HL-60 (cell line): Measurements from ENCODE around the gene GJA5.

Experiments
- TF ChIP-seq, protein P1 (sequence below): IDR thresholded peaks from one replicate; pipeline ENCODE4 v1.5.1; 2011; ENCODE audit warnings: low read length, control low read depth, inconsistent platforms; ENCODE audit not compliant: insufficient read depth
- TF ChIP-seq, protein P2 (sequence below): IDR thresholded peaks from 2 replicates; pipeline ENCODE4 v1.6.1; 2012; ENCODE audit warnings: low read depth; ENCODE audit not compliant: insufficient replicate concordance

DNA sequence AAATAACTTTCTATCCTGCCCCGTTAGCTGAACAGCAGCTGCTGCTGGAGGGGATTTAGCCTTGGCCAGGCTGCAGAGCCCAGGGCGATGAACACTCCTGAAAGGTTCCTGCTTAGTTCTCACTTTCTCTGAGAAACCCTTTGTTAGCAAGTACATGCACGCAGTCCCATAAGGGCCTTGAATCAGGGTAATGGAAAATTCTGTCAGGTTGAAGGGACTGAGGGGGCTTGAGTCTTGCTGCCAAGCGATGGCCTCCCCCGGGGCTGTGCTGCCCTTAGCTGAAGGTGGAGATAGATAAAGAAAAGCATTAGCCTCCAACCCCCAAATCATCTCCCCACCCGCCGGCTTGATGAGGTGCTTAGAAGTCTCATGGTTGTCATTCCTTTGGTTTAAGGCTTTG is 7.9 kb downstream of the GJA5 start:
- TF ChIP-seq, protein P1, sequence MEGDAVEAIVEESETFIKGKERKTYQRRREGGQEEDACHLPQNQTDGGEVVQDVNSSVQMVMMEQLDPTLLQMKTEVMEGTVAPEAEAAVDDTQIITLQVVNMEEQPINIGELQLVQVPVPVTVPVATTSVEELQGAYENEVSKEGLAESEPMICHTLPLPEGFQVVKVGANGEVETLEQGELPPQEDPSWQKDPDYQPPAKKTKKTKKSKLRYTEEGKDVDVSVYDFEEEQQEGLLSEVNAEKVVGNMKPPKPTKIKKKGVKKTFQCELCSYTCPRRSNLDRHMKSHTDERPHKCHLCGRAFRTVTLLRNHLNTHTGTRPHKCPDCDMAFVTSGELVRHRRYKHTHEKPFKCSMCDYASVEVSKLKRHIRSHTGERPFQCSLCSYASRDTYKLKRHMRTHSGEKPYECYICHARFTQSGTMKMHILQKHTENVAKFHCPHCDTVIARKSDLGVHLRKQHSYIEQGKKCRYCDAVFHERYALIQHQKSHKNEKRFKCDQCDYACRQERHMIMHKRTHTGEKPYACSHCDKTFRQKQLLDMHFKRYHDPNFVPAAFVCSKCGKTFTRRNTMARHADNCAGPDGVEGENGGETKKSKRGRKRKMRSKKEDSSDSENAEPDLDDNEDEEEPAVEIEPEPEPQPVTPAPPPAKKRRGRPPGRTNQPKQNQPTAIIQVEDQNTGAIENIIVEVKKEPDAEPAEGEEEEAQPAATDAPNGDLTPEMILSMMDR: no peak
- TF ChIP-seq, protein P2, sequence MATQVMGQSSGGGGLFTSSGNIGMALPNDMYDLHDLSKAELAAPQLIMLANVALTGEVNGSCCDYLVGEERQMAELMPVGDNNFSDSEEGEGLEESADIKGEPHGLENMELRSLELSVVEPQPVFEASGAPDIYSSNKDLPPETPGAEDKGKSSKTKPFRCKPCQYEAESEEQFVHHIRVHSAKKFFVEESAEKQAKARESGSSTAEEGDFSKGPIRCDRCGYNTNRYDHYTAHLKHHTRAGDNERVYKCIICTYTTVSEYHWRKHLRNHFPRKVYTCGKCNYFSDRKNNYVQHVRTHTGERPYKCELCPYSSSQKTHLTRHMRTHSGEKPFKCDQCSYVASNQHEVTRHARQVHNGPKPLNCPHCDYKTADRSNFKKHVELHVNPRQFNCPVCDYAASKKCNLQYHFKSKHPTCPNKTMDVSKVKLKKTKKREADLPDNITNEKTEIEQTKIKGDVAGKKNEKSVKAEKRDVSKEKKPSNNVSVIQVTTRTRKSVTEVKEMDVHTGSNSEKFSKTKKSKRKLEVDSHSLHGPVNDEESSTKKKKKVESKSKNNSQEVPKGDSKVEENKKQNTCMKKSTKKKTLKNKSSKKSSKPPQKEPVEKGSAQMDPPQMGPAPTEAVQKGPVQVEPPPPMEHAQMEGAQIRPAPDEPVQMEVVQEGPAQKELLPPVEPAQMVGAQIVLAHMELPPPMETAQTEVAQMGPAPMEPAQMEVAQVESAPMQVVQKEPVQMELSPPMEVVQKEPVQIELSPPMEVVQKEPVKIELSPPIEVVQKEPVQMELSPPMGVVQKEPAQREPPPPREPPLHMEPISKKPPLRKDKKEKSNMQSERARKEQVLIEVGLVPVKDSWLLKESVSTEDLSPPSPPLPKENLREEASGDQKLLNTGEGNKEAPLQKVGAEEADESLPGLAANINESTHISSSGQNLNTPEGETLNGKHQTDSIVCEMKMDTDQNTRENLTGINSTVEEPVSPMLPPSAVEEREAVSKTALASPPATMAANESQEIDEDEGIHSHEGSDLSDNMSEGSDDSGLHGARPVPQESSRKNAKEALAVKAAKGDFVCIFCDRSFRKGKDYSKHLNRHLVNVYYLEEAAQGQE: no peak
